Measurements from ENCODE around the gene SERTAD1.

The SERTAD1 gene

GRCh38 chr19:40400559-40400958 lies 25.2 kb downstream of the SERTAD1 start:
- DNase-seq (ENCODE audit: low spot score): no peak

- no peak for DNase-seq (ENCODE audit: low spot score)
Measured at GRCh38 chr19:40398417-40399131, 27.2 kb downstream of the SERTAD1 start.

- no peak for DNase-seq (ENCODE audit: low spot score)
Measured at GRCh38 chr19:40397568-40397906, 28.3 kb downstream of the SERTAD1 start.

- no peak for DNase-seq (ENCODE audit: low spot score)
Measured at GRCh38 chr19:40396886-40397567, 28.8 kb downstream of the SERTAD1 start.

GRCh38 chr19:40395956-40396355 lies 29.8 kb downstream of the SERTAD1 start:
- no peak for DNase-seq (ENCODE audit: low spot score)

GRCh38 chr19:40394816-40395210 lies 31.0 kb downstream of the SERTAD1 start:
- DNase-seq (ENCODE audit: low spot score): no peak

GRCh38 chr19:40393894-40394815 lies 31.6 kb downstream of the SERTAD1 start:
- no peak for DNase-seq (ENCODE audit: low spot score)

- no peak for DNase-seq (ENCODE audit: low spot score)
Measured at GRCh38 chr19:40392894-40393517, 32.8 kb downstream of the SERTAD1 start.

- no peak for DNase-seq (ENCODE audit: low spot score)
Measured at GRCh38 chr19:40392123-40392522, 33.7 kb downstream of the SERTAD1 start.

- no peak for DNase-seq (ENCODE audit: low spot score)
Measured at GRCh38 chr19:40390084-40390742, 35.6 kb downstream of the SERTAD1 start, which contains the start of gene HIPK4. TSS of gene HIPK4 (minus strand) at chr19:40390181. CDS start at chr19:40389902, 279 bp downstream.

GRCh38 chr19:40389404-40390083 lies 36.2 kb downstream of the SERTAD1 start:
- DNase-seq (ENCODE audit: low spot score): no peak

- DNase-seq (ENCODE audit: low spot score): no peak
Measured at GRCh38 chr19:40388481-40388880, 37.3 kb downstream of the SERTAD1 start.

- no peak for DNase-seq (ENCODE audit: low spot score)
Measured at GRCh38 chr19:40387155-40387554, 38.6 kb downstream of the SERTAD1 start.

GRCh38 chr19:40383668-40384248 lies 42.0 kb downstream of the SERTAD1 start:
- no peak for DNase-seq (ENCODE audit: low spot score)

GRCh38 chr19:40381321-40381720 lies 44.5 kb downstream of the SERTAD1 start:
- no peak for DNase-seq (ENCODE audit: low spot score)

GRCh38 chr19:40380199-40381037 lies 45.4 kb downstream of the SERTAD1 start:
- no peak for DNase-seq (ENCODE audit: low spot score)

GRCh38 chr19:40379446-40380198 lies 46.2 kb downstream of the SERTAD1 start:
- no peak for DNase-seq (ENCODE audit: low spot score)

- no peak for DNase-seq (ENCODE audit: low spot score)
Measured at GRCh38 chr19:40378509-40378908, 47.3 kb downstream of the SERTAD1 start.

- DNase-seq (ENCODE audit: low spot score): no peak
Measured at GRCh38 chr19:40377876-40378385, 47.9 kb downstream of the SERTAD1 start.
